ENCODE measurements around the gene CYP1A2. TPM values are rescaled to one million over a fixed set of nuclear protein-coding genes. Genes with fewer than 3 reads are reported as not detected.

CYP1A2 gene
- total and polyA plus RNA-seq, 11 donors: not detected

DNA sequence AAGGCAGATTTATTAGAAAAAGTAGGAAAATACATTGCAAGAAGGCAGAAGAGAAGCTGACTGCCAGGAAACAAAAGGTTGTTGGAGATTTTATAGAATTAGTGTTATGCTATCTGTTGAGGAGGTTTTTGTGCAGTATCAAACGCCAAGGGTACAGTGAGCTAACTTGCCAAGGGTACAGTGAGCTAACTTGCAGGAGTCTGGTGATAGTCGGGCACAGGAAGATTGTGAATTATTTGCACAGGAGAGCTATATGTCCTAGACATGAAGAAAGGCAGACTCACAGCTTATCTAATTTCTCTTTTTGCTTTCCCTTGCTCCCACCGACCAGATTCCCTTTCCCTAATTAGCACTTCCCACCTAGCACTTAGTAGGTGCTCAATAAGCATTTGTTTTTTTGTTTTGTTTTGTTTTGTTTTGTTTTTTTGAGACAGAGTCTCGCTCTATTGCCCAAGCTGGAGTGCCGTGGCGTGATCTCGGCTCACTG, 30.6 kb downstream of the CYP1A2 start:
- no peaks in the 10 kb centered on the region for H3K36me3 ChIP-seq

DNA sequence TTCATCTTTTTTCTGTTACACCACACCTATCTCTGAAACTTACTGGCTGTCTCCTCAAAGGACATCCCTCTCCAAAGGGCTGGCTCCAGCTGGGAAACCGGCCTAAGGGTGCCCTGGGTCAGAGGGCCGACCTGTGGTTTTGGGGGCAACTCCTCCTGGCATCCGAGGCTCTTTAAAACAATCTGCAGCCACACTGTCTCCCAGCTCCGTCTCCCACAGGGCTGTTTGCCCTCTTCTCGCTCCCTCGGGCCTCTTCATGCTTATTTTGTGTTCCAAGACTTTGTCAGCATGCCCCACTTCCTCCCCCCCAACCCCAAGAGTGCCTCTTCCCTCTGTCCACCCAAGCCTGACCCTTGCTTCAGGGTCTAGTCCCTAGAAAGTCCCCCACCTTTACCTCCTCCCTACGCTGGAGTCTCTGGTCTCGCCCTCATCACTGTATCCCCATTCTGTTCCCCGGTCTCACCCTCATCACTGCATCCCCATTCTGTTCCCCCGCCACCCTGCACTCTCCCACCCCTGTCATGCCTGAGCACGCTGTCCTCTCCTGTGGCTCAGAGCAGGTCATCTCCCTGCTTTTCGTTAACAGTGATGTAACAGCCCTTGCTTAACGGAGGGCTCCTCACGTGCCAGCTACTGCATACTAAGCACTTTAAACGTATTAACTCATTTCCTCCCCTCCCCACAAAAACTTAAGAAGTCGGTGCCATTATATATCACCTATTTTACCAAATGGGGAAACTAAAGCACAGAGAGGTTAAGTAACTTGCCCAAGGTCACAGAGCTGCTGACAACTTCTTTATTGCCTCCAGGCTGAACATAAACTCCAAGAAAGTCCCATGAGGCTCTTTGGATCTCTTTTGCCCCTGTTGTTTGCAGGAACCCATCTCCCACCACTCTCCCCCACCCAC, 32.1 kb downstream of the CYP1A2 start:
- peak overlapping the region in 4 of 12 donors; percentile 58 to 97 (median 88) for H3K27ac ChIP-seq
- no peak for ATAC-seq
- intact Hi-C loops (cut with DNase I): loop anchor here in 5 of 10 donors (1.0 to 5.0 kb wide), 5 partner anchors 20 to 157 kb away; partner anchors contain the start of genes COX5A (in 1 of the 5) and ULK3 (in 1 of the 5)

More for the DNA sequence above, 30.6 kb downstream of the CYP1A2 start:
- Histone ChIP-seq H3K4me1 (peaks cover 20 to 90% (median 41%) of the 10 kb centered on the region in 12 donors), H3K9me3 (no peaks in the 10 kb centered on the region), H3K27ac (peak overlapping the region in 1 of 12 donors; percentile 97), H3K27me3 (no peaks in the 10 kb centered on the region), H3K4me3 (no peak overlapping the region)
- no peak for DNase-seq
- no peak for TF ChIP-seq POLR2A (IDR thresholded peaks at IDR 0.05)
- TF ChIP-seq, protein P1, sequence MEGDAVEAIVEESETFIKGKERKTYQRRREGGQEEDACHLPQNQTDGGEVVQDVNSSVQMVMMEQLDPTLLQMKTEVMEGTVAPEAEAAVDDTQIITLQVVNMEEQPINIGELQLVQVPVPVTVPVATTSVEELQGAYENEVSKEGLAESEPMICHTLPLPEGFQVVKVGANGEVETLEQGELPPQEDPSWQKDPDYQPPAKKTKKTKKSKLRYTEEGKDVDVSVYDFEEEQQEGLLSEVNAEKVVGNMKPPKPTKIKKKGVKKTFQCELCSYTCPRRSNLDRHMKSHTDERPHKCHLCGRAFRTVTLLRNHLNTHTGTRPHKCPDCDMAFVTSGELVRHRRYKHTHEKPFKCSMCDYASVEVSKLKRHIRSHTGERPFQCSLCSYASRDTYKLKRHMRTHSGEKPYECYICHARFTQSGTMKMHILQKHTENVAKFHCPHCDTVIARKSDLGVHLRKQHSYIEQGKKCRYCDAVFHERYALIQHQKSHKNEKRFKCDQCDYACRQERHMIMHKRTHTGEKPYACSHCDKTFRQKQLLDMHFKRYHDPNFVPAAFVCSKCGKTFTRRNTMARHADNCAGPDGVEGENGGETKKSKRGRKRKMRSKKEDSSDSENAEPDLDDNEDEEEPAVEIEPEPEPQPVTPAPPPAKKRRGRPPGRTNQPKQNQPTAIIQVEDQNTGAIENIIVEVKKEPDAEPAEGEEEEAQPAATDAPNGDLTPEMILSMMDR (IDR thresholded peaks at IDR 0.05): no peak
- intact Hi-C loops (cut with DNase I): no loop called here
- WGBS, 4 donors: 84 to 88% (median 86%) methylated on average over 7 of the region's 7 CpGs
- ATAC-seq: no peak

DNA sequence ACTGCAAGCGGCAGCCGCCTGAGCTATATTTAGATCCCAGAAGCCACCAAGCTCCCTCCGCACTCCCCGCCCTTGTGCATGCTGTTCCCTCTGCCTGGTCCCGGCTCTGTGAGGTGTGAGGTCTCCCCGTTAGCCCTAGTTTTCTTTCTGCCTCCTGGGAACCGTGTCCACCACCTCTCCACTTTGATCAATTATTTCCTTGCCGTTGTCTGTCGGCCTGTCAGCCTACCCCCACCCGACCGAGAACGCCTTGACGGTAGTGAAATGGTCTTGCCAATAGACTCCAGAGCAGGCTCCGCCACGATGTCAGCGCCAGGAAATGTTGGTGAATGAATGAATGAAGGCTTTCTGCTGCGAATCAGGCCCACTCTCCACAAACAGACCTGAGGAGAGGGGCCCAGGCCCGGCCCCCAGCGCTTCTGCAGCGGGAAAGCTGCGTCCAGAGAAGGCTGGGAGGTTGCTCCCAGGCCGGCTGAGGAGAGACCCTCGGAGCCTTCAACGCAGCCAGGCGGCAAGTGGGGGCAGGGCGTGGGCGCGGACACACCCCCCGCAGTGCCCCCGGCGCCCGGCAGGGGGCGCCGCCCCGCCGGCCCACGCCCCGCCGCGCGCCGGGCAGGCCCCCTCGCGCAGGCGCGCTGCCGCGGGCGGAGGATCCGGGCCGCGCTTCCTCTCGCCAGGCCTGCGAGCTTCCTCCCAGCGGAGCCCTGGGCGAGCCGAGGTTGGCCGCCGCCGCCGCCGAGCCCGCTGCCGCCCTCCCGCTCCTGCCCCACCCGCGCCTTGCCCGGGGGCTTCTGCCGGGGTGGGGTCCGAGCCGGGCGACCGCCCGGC, 33.0 kb downstream of the CYP1A2 start, which contains the start of gene CSK:
TSS of gene CSK (plus strand) at position 650 of the 828 bp plus-strand sequence. CDS start 16,218 bp downstream, outside the sequence.
- peaks cover 0 to 3% (median 0%) of the 10 kb centered on the region in 9 donors for H3K36me3 ChIP-seq
- DNase-seq: peak; percentile 83 to 92 (median 86)
- intact Hi-C loops (cut with DNase I): loop anchor here in 5 of 10 donors (1.0 to 5.0 kb wide), 5 partner anchors 19 to 156 kb away; partner anchors contain the start of genes COX5A (in 1 of the 5) and ULK3 (in 1 of the 5)
- peak within 1 kb of the TSS; percentile 70 to 98 (median 82) for H3K4me3 ChIP-seq
- peak within 1 kb of the TSS; percentile 82 to 98 (median 91) for H3K27ac ChIP-seq
- peaks cover 34 to 90% (median 63%) of the 10 kb centered on the region in 12 donors for H3K4me1 ChIP-seq
- H3K27me3 ChIP-seq: no peaks in the 10 kb centered on the region
- TF ChIP-seq POLR2A (IDR thresholded peaks at IDR 0.05): no peak
- TF ChIP-seq, protein P1 (IDR thresholded peaks at IDR 0.05): peak; percentile 40 to 69 (median 60)
- H3K9me3 ChIP-seq: no peaks in the 10 kb centered on the region
- WGBS, 4 donors: 1 to 4% (median 2%) methylated on average over 17 to 74 of the region's 74 CpGs
- ATAC-seq: peak in 3 of 4 donors; percentile 58 to 65 (median 59)

More for the DNA sequence above, 32.1 kb downstream of the CYP1A2 start:
- TF ChIP-seq POLR2A (IDR thresholded peaks at IDR 0.05): no peak
- TF ChIP-seq, protein P1 (IDR thresholded peaks at IDR 0.05): no peak
- H3K36me3 ChIP-seq: peaks cover 0 to 3% (median 0%) of the 10 kb centered on the region in 9 donors
- WGBS, 4 donors: 64 to 70% (median 67%) methylated on average over 16 of the region's 16 CpGs
- peak overlapping the region in 8 of 12 donors; percentile 70 to 98 (median 86) for H3K4me3 ChIP-seq
- no peak for DNase-seq
- H3K9me3 ChIP-seq: no peaks in the 10 kb centered on the region
- H3K4me1 ChIP-seq: peaks cover 29 to 90% (median 56%) of the 10 kb centered on the region in 12 donors
- no peaks in the 10 kb centered on the region for H3K27me3 ChIP-seq
